SU-DHL-6 (cell line): ENCODE data around the gene UBASH3B.

Experiments used
- H2AFZ ChIP-seq: fragments of 200-600 bp; sonication (generic); 2 replicates; pipeline ENCODE4 v1.6.1; 2014; ENCODE audit warnings: low read depth, mild to moderate bottlenecking, moderate library complexity, mixed read lengths, antibody characterized with exemption, low read length; ENCODE audit not compliant: severe bottlenecking
- H3F3A ChIP-seq: fragments of 200-600 bp; shearing (Covaris generic); 2 replicates; pipeline ENCODE4 v1.6.0; 2016; ENCODE audit warnings: antibody characterized with exemption, mild to moderate bottlenecking; ENCODE audit not compliant: insufficient read depth
- H3K27ac ChIP-seq: fragments of 200-600 bp; sonication (generic); 2 replicates; pipeline ENCODE4 v1.5.1; 2016; ENCODE audit warnings: low read depth, mild to moderate bottlenecking, low read length, moderate library complexity, mixed read lengths
- H3K27me3 ChIP-seq: fragments of 200-600 bp; sonication (generic), shearing (Covaris generic); 2 replicates; pipeline ENCODE4 v1.6.0; 2014; ENCODE audit warnings: mild to moderate bottlenecking, low read length
- H3K36me3 ChIP-seq: fragments of 200-600 bp; sonication (generic); 2 replicates; pipeline ENCODE4 v1.6.1; 2014; ENCODE audit warnings: mild to moderate bottlenecking, low read length, mixed read lengths
- H3K4me2 ChIP-seq: fragments of 300-600, 200-600 bp; shearing (Covaris generic), sonication (generic); 2 replicates; pipeline ENCODE4 v1.6.0; 2014; ENCODE audit warnings: low read length, low read depth, mild to moderate bottlenecking; ENCODE audit not compliant: poor library complexity, severe bottlenecking
- H3K4me3 ChIP-seq: fragments of 200-600 bp; sonication (generic); 2 replicates; pipeline ENCODE4 v1.5.1; 2014; ENCODE audit warnings: antibody characterized with exemption, low read length, mild to moderate bottlenecking, mixed read lengths; ENCODE audit not compliant: insufficient read depth, poor library complexity, severe bottlenecking
- H3K79me2 ChIP-seq: fragments of 200-600 bp; sonication (generic); 2 replicates; pipeline ENCODE4 v1.6.1; 2014; ENCODE audit warnings: mild to moderate bottlenecking, low read length, moderate library complexity; ENCODE audit not compliant: insufficient read depth
- H3K9ac ChIP-seq: fragments of 200-600 bp; sonication (generic); 2 replicates; pipeline ENCODE4 v1.7.0; 2014; ENCODE audit warnings: mild to moderate bottlenecking, low read length
- H3K9me2 ChIP-seq: fragments of 200-600 bp; sonication (generic); replicated peaks from 2 replicates; pipeline ENCODE4 v1.6.1; 2014; ENCODE audit warnings: low read length; ENCODE audit not compliant: insufficient read depth
- H3K9me3 ChIP-seq: fragments of 200-600 bp; sonication (generic); 2 replicates; pipeline ENCODE4 v1.6.1; 2014; ENCODE audit warnings: low read length, mixed read lengths; ENCODE audit not compliant: insufficient read depth
- H4K20me1 ChIP-seq: fragments of 200-600 bp; sonication (generic); 2 replicates; pipeline ENCODE4 v1.6.1; 2014; ENCODE audit warnings: low read depth, mild to moderate bottlenecking, antibody characterized with exemption, low read length, moderate library complexity, mixed read lengths
- CTCF ChIP-seq: fragments of 200-600 bp; sonication (generic); IDR thresholded peaks from one replicate; pipeline ENCODE4 v1.5.1; 2017; ENCODE audit warnings: antibody characterized with exemption, mild to moderate bottlenecking, low read length, moderate library complexity; ENCODE audit not compliant: insufficient read depth, poor library complexity, severe bottlenecking
- EZH2phosphoT487 ChIP-seq: fragments of 200-600 bp; sonication (generic), shearing (Covaris generic); conservative IDR thresholded peaks from 2 replicates; pipeline ENCODE4 v1.6.1; 2018; ENCODE audit warnings: mild to moderate bottlenecking, antibody characterized with exemption, low read length, moderate library complexity, mixed read lengths

Gene UBASH3B

GRCh38 chr11:122721201-122721963 is 65.9 kb downstream of the UBASH3B start:
- no peak overlapping the region for H3K27ac ChIP-seq
- H3K9me3 ChIP-seq = no peaks in the 10 kb centered on the region
- H3K9ac ChIP-seq = no peak overlapping the region
- H3K79me2 ChIP-seq = no peaks in the 10 kb centered on the region
- no peak for TF ChIP-seq CTCF
- H3F3A ChIP-seq = no peaks in the 10 kb centered on the region
- H3K4me3 ChIP-seq = no peak overlapping the region
- no peaks in the 10 kb centered on the region for H3K27me3 ChIP-seq
- H3K36me3 ChIP-seq = no peaks in the 10 kb centered on the region
- H3K4me2 ChIP-seq = no peak overlapping the region
- H2AFZ ChIP-seq = no peak overlapping the region
- no peaks in the 10 kb centered on the region for H4K20me1 ChIP-seq
- no peaks in the 10 kb centered on the region for H3K9me2 ChIP-seq

GRCh38 chr11:122721964-122722266 is 66.4 kb downstream of the UBASH3B start:
- H3K9me3 ChIP-seq = no peaks in the 10 kb centered on the region
- no peaks in the 10 kb centered on the region for H3K27me3 ChIP-seq
- no peak overlapping the region for H3K4me2 ChIP-seq
- H4K20me1 ChIP-seq = no peaks in the 10 kb centered on the region
- H3K36me3 ChIP-seq = no peaks in the 10 kb centered on the region
- H3K27ac ChIP-seq = no peak overlapping the region
- no peaks in the 10 kb centered on the region for H3F3A ChIP-seq
- H3K4me3 ChIP-seq = no peak overlapping the region
- TF ChIP-seq EZH2phosphoT487 = no peak
- no peak for TF ChIP-seq CTCF
- H2AFZ ChIP-seq = no peak overlapping the region
- no peaks in the 10 kb centered on the region for H3K79me2 ChIP-seq
- no peak overlapping the region for H3K9ac ChIP-seq
- H3K9me2 ChIP-seq = no peaks in the 10 kb centered on the region

GRCh38 chr11:122723106-122723505 is 67.6 kb downstream of the UBASH3B start:
- Histone ChIP-seq H4K20me1 (no peaks in the 10 kb centered on the region), H3K4me2 (no peak overlapping the region), H3K9me3 (no peaks in the 10 kb centered on the region), H3F3A (no peaks in the 10 kb centered on the region), H3K27ac (no peak overlapping the region), H3K79me2 (no peaks in the 10 kb centered on the region), H3K27me3 (no peaks in the 10 kb centered on the region), H3K9me2 (no peaks in the 10 kb centered on the region), H3K4me3 (no peak overlapping the region), H2AFZ (no peak overlapping the region), H3K9ac (no peak overlapping the region), H3K36me3 (no peaks in the 10 kb centered on the region)
- TF ChIP-seq CTCF (no peak), EZH2phosphoT487 (no peak)
